Stimulated activated CD8-positive, alpha-beta memory T cell treated with anti-CD3 and anti-CD28 coated beads, Interleukin-4, amount 100 ng/mL, for 24 hours (primary cell): Measurements from ENCODE around the gene DDIT4L.
"Not testable (repeated sequence)": the region's sequence is repeated elsewhere in the genome, so short reads cannot be mapped to it uniquely, and the experiment has no call there.

ENCODE experiments used
- DNase-seq: peaks from one replicate; pipeline ENCODE4 v3.0.0-alpha.2; 2020; ENCODE audit warnings: low read depth

The DDIT4L gene

GRCh38 chr4:100166297-100167039 lies 23.8 kb downstream of the DDIT4L start:
- DNase-seq = no peak

DNA sequence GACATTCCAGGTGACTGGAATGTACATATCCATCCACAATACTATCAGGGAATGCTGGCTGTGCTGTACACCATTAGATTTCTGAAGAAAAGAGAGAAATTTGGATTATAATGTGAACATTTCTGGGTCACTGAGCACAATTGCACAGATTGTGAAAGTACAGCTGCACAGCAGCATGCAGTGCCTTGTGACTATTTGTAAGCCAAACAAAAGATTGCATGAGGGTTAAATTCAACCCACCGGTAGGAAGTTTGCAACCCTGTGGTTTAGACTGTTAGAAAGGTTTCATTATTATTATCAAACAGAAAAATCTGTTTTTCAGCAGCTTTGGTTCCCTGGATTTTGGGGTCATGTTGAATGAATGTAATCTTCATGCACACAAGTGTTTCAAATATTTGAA lies 24.5 kb downstream of the DDIT4L start:
- no peak for DNase-seq

DNA sequence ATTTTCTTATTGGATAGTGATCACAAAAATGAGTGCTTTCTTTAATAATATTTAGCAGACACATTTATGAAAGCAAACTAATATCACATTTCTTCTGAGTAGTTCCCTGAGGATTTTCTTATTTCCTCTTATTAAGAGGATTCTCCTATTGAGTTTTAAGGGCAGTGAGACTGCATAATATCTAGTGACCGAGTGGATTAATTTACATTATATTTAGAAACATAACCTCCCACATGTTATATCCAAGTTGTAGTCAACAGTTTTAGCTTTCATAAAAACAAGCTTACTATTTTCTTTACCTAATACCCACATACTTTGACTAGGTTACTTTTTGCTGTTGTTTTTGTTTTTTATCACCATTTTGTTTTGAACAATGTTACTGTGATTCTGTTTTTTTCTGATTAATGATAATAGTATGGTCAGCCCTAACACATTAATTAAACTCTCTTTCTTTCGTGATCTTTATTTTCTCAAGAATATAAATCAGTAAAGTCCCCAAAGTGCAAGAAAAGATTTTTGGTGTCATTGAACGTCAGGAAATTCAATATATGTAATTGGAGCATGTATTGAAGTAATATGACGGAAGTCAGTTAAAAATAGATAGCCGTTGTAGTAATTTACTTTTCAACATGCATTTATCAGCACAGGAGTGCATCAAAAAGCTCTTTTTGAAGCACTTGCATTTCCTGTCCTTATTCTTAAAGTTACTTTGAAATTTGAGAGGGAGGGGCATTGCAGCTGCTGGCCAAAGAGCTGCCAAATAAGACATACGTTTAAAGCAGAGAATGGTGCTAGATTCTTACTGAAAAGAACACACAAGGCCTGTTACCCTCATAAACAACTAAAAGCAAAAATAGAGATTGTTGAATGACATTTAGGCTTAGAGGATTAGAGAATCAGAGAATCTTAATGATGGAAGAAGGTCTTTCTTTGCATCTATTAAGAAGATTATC lies 25.2 kb downstream of the DDIT4L start:
- no peak for DNase-seq

DNA sequence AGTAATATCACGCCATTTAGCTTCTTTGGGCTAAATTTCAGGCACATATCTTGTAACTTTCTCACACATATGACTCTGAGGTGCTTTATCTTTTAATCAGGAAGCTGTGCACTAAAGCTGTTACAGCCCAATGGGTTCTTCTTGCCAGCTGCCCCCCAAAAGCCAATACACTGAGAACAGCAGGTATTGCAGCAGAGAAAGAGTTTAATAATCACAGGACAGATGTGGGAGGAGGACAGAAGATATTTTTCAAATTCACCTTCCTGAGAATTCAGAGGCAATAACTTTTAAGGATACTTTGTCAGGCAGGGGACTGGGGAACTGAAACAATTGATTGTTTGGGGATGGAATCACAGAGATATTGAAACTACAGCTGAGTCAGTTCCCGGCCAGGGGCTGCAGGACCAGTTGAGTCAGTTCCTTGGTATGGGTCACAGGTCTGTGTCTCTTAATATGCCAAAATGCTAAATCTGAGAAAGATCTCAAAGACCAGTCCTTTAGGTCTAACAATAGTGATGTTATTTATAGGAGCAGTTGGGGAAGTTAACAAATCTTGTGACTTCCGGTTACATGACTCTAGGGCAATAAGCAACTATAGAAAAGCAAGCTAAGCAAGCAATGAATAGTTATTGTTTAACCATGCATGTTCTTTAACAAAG lies 28.1 kb downstream of the DDIT4L start:
- DNase-seq = no peak

DNA sequence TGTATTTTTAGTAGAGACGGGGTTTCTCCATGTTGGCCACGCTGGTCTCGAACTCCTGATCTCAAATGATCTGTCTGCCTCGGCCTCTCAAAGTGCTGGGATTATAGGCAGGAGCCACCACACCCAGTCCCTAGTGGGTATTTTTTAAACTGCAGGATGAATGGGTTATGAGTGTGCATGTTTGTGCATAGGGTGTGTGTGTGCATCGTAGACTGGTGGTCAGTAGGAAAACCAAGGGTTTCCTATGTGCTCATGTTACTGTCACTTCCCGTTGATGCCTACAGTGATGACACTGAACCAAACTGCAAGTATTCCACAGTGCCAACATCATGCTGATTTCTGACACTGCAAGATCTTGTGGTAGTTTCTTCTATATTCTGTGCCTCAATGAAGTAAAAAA lies 41.1 kb downstream of the DDIT4L start:
- DNase-seq = no peak

DNA sequence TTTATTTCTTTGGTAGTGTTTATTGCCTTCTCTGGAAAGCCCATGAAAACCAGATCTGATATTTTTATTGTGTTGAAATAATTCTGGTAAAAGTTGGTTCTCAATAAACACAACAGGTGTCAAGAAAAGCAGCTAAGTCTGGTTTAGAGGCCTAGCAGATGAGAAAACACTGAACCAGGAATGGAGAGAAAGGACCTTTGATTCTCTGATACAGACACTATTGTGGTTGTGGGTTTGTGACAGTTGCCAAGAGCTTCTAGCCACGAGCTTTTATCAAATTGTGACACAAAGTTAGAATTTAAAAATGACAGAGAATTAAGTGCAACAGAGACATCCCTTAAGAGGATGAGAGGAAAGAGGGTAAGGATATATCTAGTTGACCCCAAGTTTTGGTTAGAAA lies 42.6 kb downstream of the DDIT4L start:
- no peak for DNase-seq

GRCh38 chr4:100147198-100147597 lies 43.1 kb downstream of the DDIT4L start:
- no peak for DNase-seq

- no peak for DNase-seq
Observed at GRCh38 chr4:100146756-100147155, 43.5 kb downstream of the DDIT4L start.

- not testable (repeated sequence) for DNase-seq
Observed at GRCh38 chr4:100137320-100137719, 52.9 kb downstream of the DDIT4L start.
